Caco-2 (cell line): ENCODE measurements around the gene PLSCR5. TPM values are rescaled to one million over a fixed set of nuclear protein-coding genes. Genes with fewer than 3 reads are reported as not detected.

Experiments
- BruUV-seq: library from RNA; stranded (reverse); fragments of 400-500 nt; replicated peaks from 2 replicates; lab custom pipeline; 2021; lab: Mats Ljungman, UMichigan
- CTCF ChIA-PET: fragments of 300-600 bp; sonication (Branson Sonifier 250); formaldehyde crosslinking; loops from one replicate; lab custom pipeline; 2022; ENCODE audit warnings: antibody characterized with exemption; lab: Charles Lee
- POLR2A ChIA-PET: fragments of 300-600 bp; sonication (Branson Sonifier 250); formaldehyde crosslinking; loops from one replicate; lab custom pipeline; 2022; ENCODE audit warnings: antibody characterized with exemption; lab: Charles Lee
- DNase-seq, 2 experiments: peaks; one replicate each; pipeline versions ENCODE4 v3.0.0 to v3.0.0-alpha.2; 2020 to 2022
- H3K27me3 ChIP-seq: replicated peaks from 2 replicates; pipeline ENCODE4 v1.6.0; 2011; ENCODE audit warnings: low read length; ENCODE audit not compliant: control insufficient read depth, insufficient read depth
- H3K36me3 ChIP-seq: 2 replicates; pipeline ENCODE4 v1.5.1; 2011; ENCODE audit warnings: low read length; ENCODE audit not compliant: control insufficient read depth, insufficient read depth
- H3K4me1 ChIP-seq: fragments of 250-450 bp; sonication (Bioruptor Pico); 2 replicates; pipeline ENCODE4 v1.5.1; 2020; ENCODE audit warnings: mild to moderate bottlenecking
- H3K4me3 ChIP-seq: 2 replicates; pipeline ENCODE4 v1.5.1; 2011; ENCODE audit warnings: low read depth, mild to moderate bottlenecking, control low read depth, low read length
- H3K9me3 ChIP-seq: fragments of 250-450 bp; sonication (Bioruptor Pico); 2 replicates; pipeline ENCODE4 v1.5.1; 2020; ENCODE audit warnings: mild to moderate bottlenecking, moderate library complexity
- H3K27ac Mint-ChIP-seq: one replicate; pipeline ENCODE4 v1.8.0; 2022; ENCODE audit warnings: mixed read lengths; ENCODE audit not compliant: unreplicated experiment
- H3K27me3 Mint-ChIP-seq: one replicate; pipeline ENCODE4 v1.8.0; 2022; ENCODE audit warnings: mixed read lengths; ENCODE audit not compliant: insufficient read depth, unreplicated experiment
- H3K36me3 Mint-ChIP-seq: one replicate; pipeline ENCODE4 v1.8.0; 2022; ENCODE audit warnings: mild to moderate bottlenecking, mixed read lengths; ENCODE audit not compliant: insufficient read depth, unreplicated experiment
- H3K4me1 Mint-ChIP-seq: one replicate; pipeline ENCODE4 v1.8.0; 2022; ENCODE audit warnings: low read depth, mixed read lengths; ENCODE audit not compliant: unreplicated experiment
- H3K4me3 Mint-ChIP-seq: one replicate; pipeline ENCODE4 v1.8.0; 2022; ENCODE audit warnings: mild to moderate bottlenecking, moderate library complexity, mixed read lengths; ENCODE audit not compliant: unreplicated experiment
- H3K9me3 Mint-ChIP-seq: one replicate; pipeline ENCODE4 v1.8.0; 2022; ENCODE audit warnings: mixed read lengths; ENCODE audit not compliant: unreplicated experiment
- intact Hi-C: fragments of 100-400 bp; cut with micrococcal nuclease; formaldehyde crosslinking; loops from one replicate; pipeline ENCODE4 v1.10.0; 2022; ENCODE audit not compliant: unreplicated experiment
- total RNA-seq: library from RNA; stranded (reverse); gene quantifications from 2 replicates; pipeline ENCODE4 v1.2.3, GENCODE V29; 2022
- TF ChIP-seq, protein P1 (sequence below), 2 experiments: fragments of 200-600 bp in 1 of 2; IDR thresholded peaks; 1 replicate in 1 of 2; 2 replicates in 1 of 2; pipeline versions ENCODE4 v1.5.1 to v1.8.0; 2011 to 2022; ENCODE audit warnings: antibody characterized with exemption in 1 of 2, control low read depth in 1 of 2, inconsistent platforms in 1 of 2, low read depth in 1 of 2, low read length in 1 of 2, mild to moderate bottlenecking in 1 of 2, moderate library complexity in 1 of 2; ENCODE audit not compliant: insufficient read depth in 1 of 2, severe bottlenecking in 1 of 2, unreplicated experiment in 1 of 2

The PLSCR5 gene
- total RNA-seq, 1 experiment from 2014 or later, result not detected

DNA sequence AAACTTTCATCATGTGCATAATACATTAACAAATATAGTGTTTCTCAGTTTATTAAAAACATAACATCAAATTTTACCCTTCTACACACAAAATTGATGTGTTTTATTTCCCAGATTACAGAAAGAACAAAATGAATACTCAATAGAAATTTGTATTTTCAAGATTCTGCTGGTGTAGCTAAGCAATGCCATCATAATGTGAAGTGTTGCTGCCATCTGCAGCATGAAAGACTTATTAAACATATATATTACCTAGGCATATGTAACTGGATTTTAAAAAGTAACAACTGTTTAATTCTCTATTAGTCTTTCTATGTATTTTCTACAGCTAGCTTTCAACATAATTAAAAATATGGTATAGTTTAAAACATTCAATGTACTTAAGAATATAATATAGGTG is 27.5 kb downstream of the PLSCR5 start:
- no TSS peak for BruUV-seq
- Mint-ChIP-seq H3K9me3 (no peaks in the 10 kb centered on the region), H3K27ac (no peak overlapping the region), H3K4me3 (no peak overlapping the region), H3K4me1 (peaks cover 27% of the 10 kb centered on the region), H3K27me3 (no peaks in the 10 kb centered on the region), H3K36me3 (no peaks in the 10 kb centered on the region)
- H3K27me3 ChIP-seq, result no peaks in the 10 kb centered on the region
- ChIA-PET CTCF (interaction anchor here (1.0 to 1.4 kb wide), 5 partner anchors 33 to 512 kb away, joined by 4 to 10 read pairs (median 5); partner anchors contain the start of gene PLSCR1), POLR2A (no interaction called here)
- no peak overlapping the region for H3K4me3 ChIP-seq
- peak in 1 of 2 experiments; percentile 11 for DNase-seq
- peaks cover 26% of the 10 kb centered on the region for H3K4me1 ChIP-seq
- intact Hi-C loops, result loop anchor here (1.0 to 10.0 kb wide), 8 partner anchors 33 to 513 kb away; partner anchors contain the start of gene PLSCR1
- no peaks in the 10 kb centered on the region for H3K36me3 ChIP-seq
- TF ChIP-seq, protein P1, sequence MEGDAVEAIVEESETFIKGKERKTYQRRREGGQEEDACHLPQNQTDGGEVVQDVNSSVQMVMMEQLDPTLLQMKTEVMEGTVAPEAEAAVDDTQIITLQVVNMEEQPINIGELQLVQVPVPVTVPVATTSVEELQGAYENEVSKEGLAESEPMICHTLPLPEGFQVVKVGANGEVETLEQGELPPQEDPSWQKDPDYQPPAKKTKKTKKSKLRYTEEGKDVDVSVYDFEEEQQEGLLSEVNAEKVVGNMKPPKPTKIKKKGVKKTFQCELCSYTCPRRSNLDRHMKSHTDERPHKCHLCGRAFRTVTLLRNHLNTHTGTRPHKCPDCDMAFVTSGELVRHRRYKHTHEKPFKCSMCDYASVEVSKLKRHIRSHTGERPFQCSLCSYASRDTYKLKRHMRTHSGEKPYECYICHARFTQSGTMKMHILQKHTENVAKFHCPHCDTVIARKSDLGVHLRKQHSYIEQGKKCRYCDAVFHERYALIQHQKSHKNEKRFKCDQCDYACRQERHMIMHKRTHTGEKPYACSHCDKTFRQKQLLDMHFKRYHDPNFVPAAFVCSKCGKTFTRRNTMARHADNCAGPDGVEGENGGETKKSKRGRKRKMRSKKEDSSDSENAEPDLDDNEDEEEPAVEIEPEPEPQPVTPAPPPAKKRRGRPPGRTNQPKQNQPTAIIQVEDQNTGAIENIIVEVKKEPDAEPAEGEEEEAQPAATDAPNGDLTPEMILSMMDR (IDR thresholded peaks at IDR 0.05; ENCODE audit: insufficient read depth in 1 of 2, low read depth in 1 of 2, low read length in 1 of 2, severe bottlenecking in 1 of 2, unreplicated experiment in 1 of 2), result peak; percentile 19 to 36
- H3K9me3 ChIP-seq, result peaks cover 5% of the 10 kb centered on the region

DNA sequence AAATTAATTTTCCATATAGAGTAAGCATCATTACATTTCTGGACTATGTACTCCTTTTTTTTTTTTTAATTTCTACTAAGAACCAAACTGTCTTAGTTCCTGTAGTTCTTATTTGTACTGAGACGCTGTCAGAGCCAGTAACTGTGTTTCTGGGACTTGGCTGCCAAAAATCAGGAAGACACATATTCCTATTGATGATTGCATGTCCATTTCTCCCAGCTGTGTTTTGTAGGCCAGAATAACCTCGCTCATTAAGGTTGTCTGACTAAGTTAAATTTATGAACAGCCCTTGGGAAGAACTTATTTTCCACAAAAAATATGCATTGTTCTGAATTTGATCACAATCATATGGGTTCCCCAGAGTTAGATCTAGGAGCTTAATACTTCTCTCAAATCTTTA is 29.5 kb downstream of the PLSCR5 start:
- Mint-ChIP-seq H3K27ac (no peak overlapping the region), H3K27me3 (no peaks in the 10 kb centered on the region), H3K4me1 (peaks cover 9% of the 10 kb centered on the region), H3K36me3 (no peaks in the 10 kb centered on the region), H3K9me3 (no peaks in the 10 kb centered on the region), H3K4me3 (no peak overlapping the region)
- ChIA-PET CTCF (no interaction called here), POLR2A (no interaction called here)
- intact Hi-C loops, result loop anchor here (2.0 to 10.0 kb wide), 2 partner anchors 193 to 511 kb away; no protein-coding TSS in a partner anchor
- Histone ChIP-seq H3K4me1 (peaks cover 6% of the 10 kb centered on the region), H3K4me3 (no peak overlapping the region), H3K9me3 (no peaks in the 10 kb centered on the region), H3K36me3 (no peaks in the 10 kb centered on the region), H3K27me3 (no peaks in the 10 kb centered on the region)
- TF ChIP-seq, protein P1 (IDR thresholded peaks at IDR 0.05; ENCODE audit: insufficient read depth in 1 of 2, low read depth in 1 of 2, low read length in 1 of 2, severe bottlenecking in 1 of 2, unreplicated experiment in 1 of 2), result no peak
- no peak for DNase-seq
- no TSS peak for BruUV-seq

DNA sequence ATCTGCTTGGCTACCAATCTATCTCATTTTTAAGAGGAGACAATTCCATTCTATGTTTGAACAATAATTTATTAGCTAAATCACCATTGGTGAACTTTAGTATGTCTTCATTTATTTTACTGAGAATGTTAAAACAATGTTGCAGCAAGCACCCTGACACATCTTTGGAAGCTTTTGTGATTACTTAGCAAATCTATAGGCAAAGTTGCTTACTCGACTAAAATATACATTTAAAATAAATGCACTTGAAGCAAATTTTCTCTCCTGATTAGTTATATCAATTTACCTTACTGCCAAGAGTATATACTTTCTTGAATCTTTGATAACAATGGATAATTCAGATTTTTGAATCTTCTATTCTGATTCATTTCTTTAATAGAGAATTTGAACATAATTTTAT is 31.0 kb downstream of the PLSCR5 start:
- Histone ChIP-seq H3K36me3 (no peaks in the 10 kb centered on the region), H3K27me3 (no peaks in the 10 kb centered on the region), H3K4me3 (no peak overlapping the region), H3K9me3 (no peaks in the 10 kb centered on the region), H3K4me1 (no peaks in the 10 kb centered on the region)
- Mint-ChIP-seq H3K9me3 (no peaks in the 10 kb centered on the region), H3K4me3 (no peak overlapping the region), H3K36me3 (no peaks in the 10 kb centered on the region), H3K27ac (no peak overlapping the region), H3K27me3 (no peaks in the 10 kb centered on the region), H3K4me1 (no peaks in the 10 kb centered on the region)
- CTCF ChIA-PET, result no interaction called here
- BruUV-seq, result no TSS peak
- POLR2A ChIA-PET, result no interaction called here
- intact Hi-C loops, result loop anchor here (10.0 kb wide), 1 partner anchor 509 kb away; no protein-coding TSS in a partner anchor
- DNase-seq, result no peak
- TF ChIP-seq, protein P1 (IDR thresholded peaks at IDR 0.05; ENCODE audit: insufficient read depth in 1 of 2, low read depth in 1 of 2, low read length in 1 of 2, severe bottlenecking in 1 of 2, unreplicated experiment in 1 of 2), result no peak
